ENCODE results near the gene MECP2.

MECP2 gene

DNA sequence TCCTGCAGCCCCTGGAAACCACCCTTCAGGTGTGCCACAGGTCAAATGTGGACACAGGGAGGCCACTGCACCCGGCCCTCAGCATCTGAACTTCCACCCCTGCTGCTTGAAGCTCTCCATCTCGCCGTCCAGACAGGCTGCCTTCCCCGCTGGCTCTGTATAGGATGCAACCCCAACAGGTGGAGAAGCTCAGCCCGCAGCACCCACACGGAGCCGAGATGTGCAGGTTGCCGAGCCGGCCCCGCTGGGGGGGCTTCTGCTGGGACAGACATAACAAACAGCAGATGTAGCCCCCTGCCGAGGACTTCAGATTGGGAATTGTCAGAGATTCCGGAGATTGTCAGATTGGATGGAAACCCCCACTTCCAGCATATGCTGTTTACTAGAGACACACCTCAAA lies 104.4 kb downstream of the MECP2 start:
- no peak overlapping the region for H3K9ac ChIP-seq (ENCODE audit: low read length in 5 of 5)
- no peaks in the 10 kb centered on the region for H3K36me3 ChIP-seq (ENCODE audit: control insufficient read depth in 5 of 5, insufficient read depth in 5 of 5, low read length in 5 of 5)
- peaks cover 0 to 9% (median 4%) of the 10 kb centered on the region in 5 donors for H3K27me3 ChIP-seq (ENCODE audit: control insufficient read depth in 5 of 5, insufficient read depth in 4 of 5, low read length in 5 of 5)
- H3K4me3 ChIP-seq (ENCODE audit: low read depth in 1 of 5, low read length in 5 of 5) = no peak overlapping the region
- H3K27ac ChIP-seq (ENCODE audit: low read depth, low read length) = no peak overlapping the region
- no peaks in the 10 kb centered on the region for H3K4me1 ChIP-seq (ENCODE audit: control insufficient read depth in 5 of 5, insufficient read depth in 5 of 5, low read length in 5 of 5)
- H3K9me3 ChIP-seq (ENCODE audit: control insufficient read depth in 5 of 5, low read length in 5 of 5) = peaks cover 0 to 3% (median 0%) of the 10 kb centered on the region in 5 donors

DNA sequence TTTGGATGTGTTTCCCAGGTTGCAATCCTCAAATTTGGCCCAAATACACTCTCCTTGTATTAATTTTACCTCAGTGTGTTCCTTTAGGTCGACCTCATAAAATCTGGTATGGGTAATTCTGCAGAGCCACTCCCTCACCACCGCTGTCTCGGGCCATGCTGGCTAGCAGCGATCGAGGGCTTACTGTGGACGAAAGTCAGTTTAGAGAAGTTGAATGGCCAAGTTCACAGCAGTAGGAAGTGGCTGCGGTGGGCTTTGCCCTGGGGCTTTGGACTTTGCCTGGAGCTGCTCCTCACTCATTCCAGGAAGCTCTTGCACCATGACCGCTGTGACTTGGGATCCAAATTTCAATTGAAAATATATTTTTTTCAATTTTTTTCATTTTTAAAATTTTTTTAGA lies 105.3 kb downstream of the MECP2 start:
- no peak overlapping the region for H3K4me3 ChIP-seq (ENCODE audit: low read depth in 1 of 5, low read length in 5 of 5)
- no peaks in the 10 kb centered on the region for H3K36me3 ChIP-seq (ENCODE audit: control insufficient read depth in 5 of 5, insufficient read depth in 5 of 5, low read length in 5 of 5)
- H3K9ac ChIP-seq (ENCODE audit: low read length in 5 of 5) = no peak overlapping the region
- H3K27ac ChIP-seq (ENCODE audit: low read depth, low read length) = no peak overlapping the region
- H3K27me3 ChIP-seq (ENCODE audit: control insufficient read depth in 5 of 5, insufficient read depth in 4 of 5, low read length in 5 of 5) = peaks cover 0 to 9% (median 4%) of the 10 kb centered on the region in 5 donors
- peaks cover 0 to 3% (median 0%) of the 10 kb centered on the region in 5 donors for H3K9me3 ChIP-seq (ENCODE audit: control insufficient read depth in 5 of 5, low read length in 5 of 5)
- no peaks in the 10 kb centered on the region for H3K4me1 ChIP-seq (ENCODE audit: control insufficient read depth in 5 of 5, insufficient read depth in 5 of 5, low read length in 5 of 5)

GRCh38 chrX:153991013-153991580 lies 106.4 kb downstream of the MECP2 start:
- H3K27me3 ChIP-seq (ENCODE audit: control insufficient read depth in 5 of 5, insufficient read depth in 4 of 5, low read length in 5 of 5) = peaks cover 0 to 10% (median 4%) of the 10 kb centered on the region in 5 donors
- no peak overlapping the region for H3K27ac ChIP-seq (ENCODE audit: low read depth, low read length)
- H3K9ac ChIP-seq (ENCODE audit: low read length in 5 of 5) = no peak overlapping the region
- H3K9me3 ChIP-seq (ENCODE audit: control insufficient read depth in 5 of 5, low read length in 5 of 5) = peaks cover 0 to 3% (median 0%) of the 10 kb centered on the region in 5 donors
- H3K4me3 ChIP-seq (ENCODE audit: low read depth in 1 of 5, low read length in 5 of 5) = no peak overlapping the region
- H3K36me3 ChIP-seq (ENCODE audit: control insufficient read depth in 5 of 5, insufficient read depth in 5 of 5, low read length in 5 of 5) = no peaks in the 10 kb centered on the region
- H3K4me1 ChIP-seq (ENCODE audit: control insufficient read depth in 5 of 5, insufficient read depth in 5 of 5, low read length in 5 of 5) = peaks cover 0 to 4% (median 0%) of the 10 kb centered on the region in 5 donors

- Histone ChIP-seq H3K36me3 (ENCODE audit: control insufficient read depth in 5 of 5, insufficient read depth in 5 of 5, low read length in 5 of 5) (no peaks in the 10 kb centered on the region), H3K4me3 (ENCODE audit: low read depth in 1 of 5, low read length in 5 of 5) (no peak overlapping the region), H3K27me3 (ENCODE audit: control insufficient read depth in 5 of 5, insufficient read depth in 4 of 5, low read length in 5 of 5) (peaks cover 0 to 13% (median 4%) of the 10 kb centered on the region in 5 donors), H3K9me3 (ENCODE audit: control insufficient read depth in 5 of 5, low read length in 5 of 5) (peaks cover 0 to 3% (median 0%) of the 10 kb centered on the region in 5 donors), H3K27ac (ENCODE audit: low read depth, low read length) (no peak overlapping the region), H3K4me1 (ENCODE audit: control insufficient read depth in 5 of 5, insufficient read depth in 5 of 5, low read length in 5 of 5) (peaks cover 0 to 9% (median 6%) of the 10 kb centered on the region in 5 donors), H3K9ac (ENCODE audit: low read length in 5 of 5) (no peak overlapping the region)
Measured at GRCh38 chrX:153989973-153990655, 107.4 kb downstream of the MECP2 start.

DNA sequence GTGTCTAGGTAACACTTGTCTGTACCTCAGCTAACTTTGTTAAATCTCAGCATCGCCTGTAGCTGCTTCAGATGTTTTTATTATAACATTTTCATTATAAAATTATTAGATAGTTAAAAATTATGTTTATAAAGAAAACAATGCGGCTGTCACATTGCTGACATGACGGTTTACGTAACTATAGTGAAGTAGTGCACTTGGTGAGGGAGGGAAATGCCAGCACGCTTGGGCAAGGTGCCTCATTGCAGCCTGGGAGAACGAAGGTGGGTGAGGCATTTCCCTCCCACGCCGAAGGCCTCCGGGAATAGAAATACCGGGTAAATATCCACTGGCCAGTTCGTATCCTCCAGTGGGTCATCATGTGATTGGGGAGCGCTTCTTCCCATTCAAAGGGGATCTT lies 109.0 kb downstream of the MECP2 start:
- peaks cover 0 to 24% (median 6%) of the 10 kb centered on the region in 5 donors for H3K27me3 ChIP-seq (ENCODE audit: control insufficient read depth in 5 of 5, insufficient read depth in 4 of 5, low read length in 5 of 5)
- H3K36me3 ChIP-seq (ENCODE audit: control insufficient read depth in 5 of 5, insufficient read depth in 5 of 5, low read length in 5 of 5) = no peaks in the 10 kb centered on the region
- peaks cover 0 to 18% (median 9%) of the 10 kb centered on the region in 5 donors for H3K4me1 ChIP-seq (ENCODE audit: control insufficient read depth in 5 of 5, insufficient read depth in 5 of 5, low read length in 5 of 5)
- no peak overlapping the region for H3K27ac ChIP-seq (ENCODE audit: low read depth, low read length)
- no peak overlapping the region for H3K4me3 ChIP-seq (ENCODE audit: low read depth in 1 of 5, low read length in 5 of 5)
- no peak overlapping the region for H3K9ac ChIP-seq (ENCODE audit: low read length in 5 of 5)
- peaks cover 0 to 3% (median 0%) of the 10 kb centered on the region in 5 donors for H3K9me3 ChIP-seq (ENCODE audit: control insufficient read depth in 5 of 5, low read length in 5 of 5)

DNA sequence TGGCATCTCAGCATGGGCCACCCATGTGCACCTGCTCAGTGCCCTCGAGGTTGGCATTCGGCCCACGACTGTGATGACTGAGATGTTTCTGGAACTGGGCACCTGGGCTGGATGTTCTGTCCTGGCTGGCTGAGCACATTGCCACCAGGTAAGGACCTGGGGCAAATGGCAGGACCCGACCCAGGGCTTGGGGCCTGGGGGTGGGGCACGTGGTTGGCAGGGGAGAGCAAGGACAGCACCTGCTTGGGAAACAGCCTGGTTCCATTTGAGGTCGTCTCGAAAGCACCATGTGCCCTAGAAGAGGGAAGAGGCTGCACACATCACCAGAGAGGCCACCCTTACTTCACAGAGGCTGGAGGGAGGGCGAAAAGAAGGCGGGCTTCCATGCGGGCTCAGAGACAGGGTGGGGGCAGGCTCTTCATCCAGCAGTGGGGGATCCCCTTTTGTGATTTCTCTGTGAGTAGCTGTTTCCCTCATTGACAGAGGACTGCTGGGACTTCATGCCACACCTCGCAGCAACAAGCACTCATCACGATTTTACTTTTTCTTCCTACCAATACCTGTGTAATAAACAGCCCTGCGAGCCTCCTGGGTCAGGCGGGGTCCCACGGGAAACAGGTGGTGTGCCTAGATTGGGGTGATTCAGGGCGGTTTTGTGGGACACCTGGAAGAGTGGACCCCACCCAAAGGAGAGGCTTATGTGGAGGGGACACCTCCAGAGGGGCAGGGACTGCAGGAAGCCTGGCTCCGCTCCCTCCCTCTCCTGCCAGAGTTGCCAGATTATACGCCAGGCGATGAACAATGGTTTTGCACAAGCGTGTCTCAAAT lies 113.0 kb downstream of the MECP2 start:
- Histone ChIP-seq H3K9ac (ENCODE audit: low read length in 5 of 5) (peak overlapping the region in 1 of 5 donors; percentile 3), H3K27me3 (ENCODE audit: control insufficient read depth in 5 of 5, insufficient read depth in 4 of 5, low read length in 5 of 5) (peaks cover 0 to 27% (median 14%) of the 10 kb centered on the region in 5 donors), H3K9me3 (ENCODE audit: control insufficient read depth in 5 of 5, low read length in 5 of 5) (no peaks in the 10 kb centered on the region), H3K4me1 (ENCODE audit: control insufficient read depth in 5 of 5, insufficient read depth in 5 of 5, low read length in 5 of 5) (peaks cover 0 to 34% (median 9%) of the 10 kb centered on the region in 5 donors), H3K4me3 (ENCODE audit: low read depth in 1 of 5, low read length in 5 of 5) (no peak overlapping the region), H3K27ac (ENCODE audit: low read depth, low read length) (peak overlapping the region; percentile 37), H3K36me3 (ENCODE audit: control insufficient read depth in 5 of 5, insufficient read depth in 5 of 5, low read length in 5 of 5) (peaks cover 0 to 12% (median 3%) of the 10 kb centered on the region in 5 donors)

GRCh38 chrX:153983321-153983801 lies 114.2 kb downstream of the MECP2 start:
- no peak overlapping the region for H3K27ac ChIP-seq (ENCODE audit: low read depth, low read length)
- peaks cover 0 to 34% (median 9%) of the 10 kb centered on the region in 5 donors for H3K4me1 ChIP-seq (ENCODE audit: control insufficient read depth in 5 of 5, insufficient read depth in 5 of 5, low read length in 5 of 5)
- no peaks in the 10 kb centered on the region for H3K9me3 ChIP-seq (ENCODE audit: control insufficient read depth in 5 of 5, low read length in 5 of 5)
- H3K9ac ChIP-seq (ENCODE audit: low read length in 5 of 5) = no peak overlapping the region
- H3K4me3 ChIP-seq (ENCODE audit: low read depth in 1 of 5, low read length in 5 of 5) = no peak overlapping the region
- H3K36me3 ChIP-seq (ENCODE audit: control insufficient read depth in 5 of 5, insufficient read depth in 5 of 5, low read length in 5 of 5) = peaks cover 0 to 12% (median 3%) of the 10 kb centered on the region in 5 donors
- H3K27me3 ChIP-seq (ENCODE audit: control insufficient read depth in 5 of 5, insufficient read depth in 4 of 5, low read length in 5 of 5) = peaks cover 0 to 27% (median 14%) of the 10 kb centered on the region in 5 donors

GRCh38 chrX:153981771-153982533 lies 115.6 kb downstream of the MECP2 start:
- H3K4me1 ChIP-seq (ENCODE audit: control insufficient read depth in 5 of 5, insufficient read depth in 5 of 5, low read length in 5 of 5) = peaks cover 0 to 33% (median 9%) of the 10 kb centered on the region in 5 donors
- H3K4me3 ChIP-seq (ENCODE audit: low read depth in 1 of 5, low read length in 5 of 5) = no peak overlapping the region
- H3K9ac ChIP-seq (ENCODE audit: low read length in 5 of 5) = no peak overlapping the region
- no peaks in the 10 kb centered on the region for H3K9me3 ChIP-seq (ENCODE audit: control insufficient read depth in 5 of 5, low read length in 5 of 5)
- H3K27ac ChIP-seq (ENCODE audit: low read depth, low read length) = no peak overlapping the region
- peaks cover 0 to 12% (median 3%) of the 10 kb centered on the region in 5 donors for H3K36me3 ChIP-seq (ENCODE audit: control insufficient read depth in 5 of 5, insufficient read depth in 5 of 5, low read length in 5 of 5)
- peaks cover 0 to 27% (median 14%) of the 10 kb centered on the region in 5 donors for H3K27me3 ChIP-seq (ENCODE audit: control insufficient read depth in 5 of 5, insufficient read depth in 4 of 5, low read length in 5 of 5)

GRCh38 chrX:153981231-153981630 lies 116.3 kb downstream of the MECP2 start:
- peaks cover 0 to 31% (median 9%) of the 10 kb centered on the region in 5 donors for H3K4me1 ChIP-seq (ENCODE audit: control insufficient read depth in 5 of 5, insufficient read depth in 5 of 5, low read length in 5 of 5)
- no peak overlapping the region for H3K9ac ChIP-seq (ENCODE audit: low read length in 5 of 5)
- H3K27me3 ChIP-seq (ENCODE audit: control insufficient read depth in 5 of 5, insufficient read depth in 4 of 5, low read length in 5 of 5) = peaks cover 0 to 24% (median 14%) of the 10 kb centered on the region in 5 donors
- no peak overlapping the region for H3K27ac ChIP-seq (ENCODE audit: low read depth, low read length)
- no peak overlapping the region for H3K4me3 ChIP-seq (ENCODE audit: low read depth in 1 of 5, low read length in 5 of 5)
- H3K9me3 ChIP-seq (ENCODE audit: control insufficient read depth in 5 of 5, low read length in 5 of 5) = no peaks in the 10 kb centered on the region
- H3K36me3 ChIP-seq (ENCODE audit: control insufficient read depth in 5 of 5, insufficient read depth in 5 of 5, low read length in 5 of 5) = peaks cover 0 to 12% (median 3%) of the 10 kb centered on the region in 5 donors

Measured in subcutaneous abdominal adipose tissue (tissue), 5 donors.